Neural cell (in vitro differentiated cells): ENCODE data around the gene TGFBI.

Experiments
- EP300 ChIP-seq: fragments of 450-650 bp; conservative IDR thresholded peaks from 2 replicates; pipeline ENCODE4 v1.6.1; 2014; ENCODE audit warnings: antibody characterized with exemption, mild to moderate bottlenecking, moderate library complexity; ENCODE audit not compliant: poor library complexity, severe bottlenecking
- POLR2AphosphoS5 ChIP-seq: IDR thresholded peaks from 2 replicates; pipeline ENCODE4 v1.6.1; 2012
- TF ChIP-seq, protein P1 (sequence below): fragments of 450-650 bp; IDR thresholded peaks from 2 replicates; pipeline ENCODE4 v1.5.1; 2014; ENCODE audit warnings: antibody characterized with exemption, mild to moderate bottlenecking, moderate library complexity; ENCODE audit not compliant: poor library complexity, severe bottlenecking

- TF ChIP-seq EP300 = no peak
- TF ChIP-seq POLR2AphosphoS5 = no peak
- TF ChIP-seq, protein P1, sequence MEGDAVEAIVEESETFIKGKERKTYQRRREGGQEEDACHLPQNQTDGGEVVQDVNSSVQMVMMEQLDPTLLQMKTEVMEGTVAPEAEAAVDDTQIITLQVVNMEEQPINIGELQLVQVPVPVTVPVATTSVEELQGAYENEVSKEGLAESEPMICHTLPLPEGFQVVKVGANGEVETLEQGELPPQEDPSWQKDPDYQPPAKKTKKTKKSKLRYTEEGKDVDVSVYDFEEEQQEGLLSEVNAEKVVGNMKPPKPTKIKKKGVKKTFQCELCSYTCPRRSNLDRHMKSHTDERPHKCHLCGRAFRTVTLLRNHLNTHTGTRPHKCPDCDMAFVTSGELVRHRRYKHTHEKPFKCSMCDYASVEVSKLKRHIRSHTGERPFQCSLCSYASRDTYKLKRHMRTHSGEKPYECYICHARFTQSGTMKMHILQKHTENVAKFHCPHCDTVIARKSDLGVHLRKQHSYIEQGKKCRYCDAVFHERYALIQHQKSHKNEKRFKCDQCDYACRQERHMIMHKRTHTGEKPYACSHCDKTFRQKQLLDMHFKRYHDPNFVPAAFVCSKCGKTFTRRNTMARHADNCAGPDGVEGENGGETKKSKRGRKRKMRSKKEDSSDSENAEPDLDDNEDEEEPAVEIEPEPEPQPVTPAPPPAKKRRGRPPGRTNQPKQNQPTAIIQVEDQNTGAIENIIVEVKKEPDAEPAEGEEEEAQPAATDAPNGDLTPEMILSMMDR = no peak
Observed at GRCh38 chr5:135993335-135993879, 35.4 kb upstream of the TGFBI start.
